SIG-M5 treated with dmso at 0.1 percent for 504 hours (cell line): ENCODE results near the gene BOD1.

Experiments
- DNase-seq: peaks from one replicate; lab custom pipeline; 2025; ENCODE audit not compliant: unreplicated experiment; lab: John Stamatoyannopoulos, UW

The BOD1 gene

DNA sequence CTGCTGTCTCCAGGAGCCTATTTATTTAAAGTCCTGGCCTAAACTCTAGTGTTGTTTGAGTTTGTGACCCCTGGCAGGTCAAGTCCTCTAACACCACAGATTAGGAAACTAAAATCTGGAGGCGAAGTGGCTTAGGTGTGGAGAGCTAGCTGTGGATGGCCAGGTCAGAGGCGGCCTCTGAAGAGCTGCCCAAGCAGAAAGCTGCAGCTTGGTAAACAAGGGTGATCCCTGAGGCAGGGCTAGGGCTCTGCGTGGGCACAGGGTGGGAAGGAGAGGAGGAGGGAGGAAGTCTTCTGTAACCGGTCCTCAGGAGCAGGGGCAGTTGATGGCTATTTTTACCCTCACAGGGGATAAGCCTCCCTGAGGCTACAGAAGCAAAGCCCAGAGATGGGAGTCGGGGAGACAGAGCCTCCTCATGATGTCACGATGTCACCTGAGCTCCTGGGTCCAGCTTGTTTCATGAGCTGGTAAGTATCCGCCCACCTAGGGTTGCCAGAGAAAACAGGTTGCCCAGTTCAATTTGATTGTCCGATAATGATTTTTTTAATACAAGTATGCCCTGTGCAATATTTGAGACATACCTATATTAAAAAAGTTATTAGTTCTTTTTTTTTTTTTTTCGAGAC is 25.9 kb upstream of the BOD1 start:
- no peak for DNase-seq

DNA sequence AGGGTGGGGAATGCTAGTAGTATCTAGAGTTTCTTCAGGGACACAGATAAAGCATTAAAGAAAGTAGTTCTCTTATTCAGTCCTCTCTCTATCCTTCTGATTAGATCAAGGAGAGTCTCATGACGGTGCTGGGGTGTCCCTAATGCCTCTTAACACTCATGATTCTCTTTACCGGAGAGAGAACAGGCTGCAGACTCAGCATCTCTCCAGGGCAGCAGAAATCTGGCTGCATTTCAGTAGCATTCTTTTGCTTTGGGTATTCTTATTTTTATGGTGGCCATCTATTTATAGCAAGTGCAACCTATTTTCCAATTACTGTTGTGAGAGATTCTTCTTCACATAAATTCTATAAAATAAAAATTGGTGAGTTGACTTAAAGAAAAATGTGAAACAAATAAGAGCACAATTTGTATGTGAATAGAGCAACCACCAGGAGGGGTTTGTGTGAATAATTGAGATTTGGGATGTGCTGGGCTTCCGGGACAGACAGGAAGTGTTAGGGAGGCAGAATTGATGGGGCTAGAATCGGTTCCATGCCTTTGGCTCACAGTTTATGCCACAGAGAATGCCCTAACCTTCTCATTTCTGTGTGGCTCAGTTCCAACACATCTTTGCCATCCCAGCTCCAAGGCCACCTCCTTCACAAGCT is 23.8 kb upstream of the BOD1 start:
- no peak for DNase-seq

DNA sequence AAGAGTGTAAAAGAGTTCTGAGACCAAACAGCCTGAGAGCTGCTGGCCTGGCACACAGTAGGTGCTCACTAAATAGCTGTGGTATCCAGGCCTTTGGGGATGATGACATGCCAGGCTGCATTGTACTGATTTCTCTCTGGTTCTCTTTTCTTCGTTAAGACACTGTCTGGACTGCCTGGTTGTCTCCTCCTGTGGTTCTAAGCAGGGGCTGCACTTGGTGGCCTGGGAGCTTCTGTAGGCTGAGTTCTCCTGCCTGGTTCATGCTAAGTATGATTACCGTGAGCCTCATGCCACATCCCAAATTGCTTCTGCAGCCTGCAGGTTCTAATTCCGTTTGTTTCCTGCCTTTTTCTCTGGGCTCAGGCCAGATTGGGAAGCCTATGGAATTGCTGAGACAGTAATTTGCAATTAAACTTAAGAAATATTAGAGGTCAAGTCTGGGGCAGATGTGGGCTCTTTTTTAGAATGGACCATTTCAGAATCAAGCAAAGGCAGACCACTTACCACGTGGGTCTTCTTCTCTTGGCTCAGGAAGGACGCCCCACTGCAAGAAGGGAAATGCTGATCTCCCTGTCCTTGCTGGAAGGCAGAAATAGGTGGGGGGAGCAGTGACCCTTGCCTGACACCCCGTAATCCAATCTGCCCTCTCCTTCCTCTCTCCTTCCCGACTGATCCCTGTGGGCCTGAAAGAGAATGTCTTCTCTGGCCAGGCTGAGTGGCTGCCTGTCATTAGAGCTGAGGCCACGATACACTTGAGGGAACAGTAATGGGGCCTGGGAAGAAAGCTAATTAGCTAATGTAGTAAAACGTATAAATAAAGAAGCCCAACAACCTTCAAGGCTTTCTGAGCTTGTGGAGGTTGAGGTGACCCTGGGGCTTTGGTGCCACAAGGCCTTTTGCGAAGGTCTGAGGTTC is 21.9 kb upstream of the BOD1 start:
- DNase-seq: no peak

DNA sequence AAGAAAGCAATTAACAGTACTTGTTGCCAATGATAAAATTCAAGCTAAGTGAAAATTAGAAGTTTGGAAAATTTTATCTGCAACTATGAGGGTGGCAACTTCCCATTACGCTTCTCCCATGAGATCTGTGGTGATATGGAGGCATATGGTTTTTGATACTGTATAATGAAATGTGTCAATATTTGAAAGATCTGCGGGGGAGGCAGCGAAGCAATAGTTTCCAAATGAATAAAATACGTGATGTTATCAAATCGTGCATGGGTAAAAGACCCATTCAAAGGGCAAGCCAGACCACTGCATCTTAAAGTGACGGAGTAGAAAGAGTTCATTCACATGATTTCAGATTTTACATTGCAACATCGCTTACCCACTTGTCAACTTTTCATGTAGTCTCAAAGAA is 20.9 kb upstream of the BOD1 start:
- DNase-seq: no peak

DNA sequence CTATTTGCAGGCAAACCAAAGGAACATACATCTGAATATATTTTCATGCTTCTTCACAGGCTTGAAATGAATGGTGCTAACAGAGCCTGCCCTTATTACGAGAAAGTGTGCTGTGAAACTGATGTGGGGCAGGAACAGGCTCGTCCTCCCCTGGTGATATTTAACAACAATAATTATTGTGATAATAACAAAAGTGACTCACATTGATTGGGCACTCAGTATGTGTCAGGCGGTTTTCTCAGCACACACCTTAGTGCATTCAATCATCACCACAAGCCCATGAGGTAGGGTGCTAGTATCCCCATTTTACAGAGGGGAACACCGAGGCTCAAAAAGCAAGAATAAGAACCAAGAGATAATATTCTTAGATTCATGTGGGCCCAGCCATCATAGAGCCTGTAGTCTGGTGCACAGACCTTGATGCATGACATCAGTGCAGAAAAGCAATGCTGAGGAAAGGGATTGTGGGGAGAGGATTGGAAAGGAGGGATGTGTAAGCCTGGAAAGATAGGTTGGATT is 18.1 kb upstream of the BOD1 start:
- no peak for DNase-seq

DNA sequence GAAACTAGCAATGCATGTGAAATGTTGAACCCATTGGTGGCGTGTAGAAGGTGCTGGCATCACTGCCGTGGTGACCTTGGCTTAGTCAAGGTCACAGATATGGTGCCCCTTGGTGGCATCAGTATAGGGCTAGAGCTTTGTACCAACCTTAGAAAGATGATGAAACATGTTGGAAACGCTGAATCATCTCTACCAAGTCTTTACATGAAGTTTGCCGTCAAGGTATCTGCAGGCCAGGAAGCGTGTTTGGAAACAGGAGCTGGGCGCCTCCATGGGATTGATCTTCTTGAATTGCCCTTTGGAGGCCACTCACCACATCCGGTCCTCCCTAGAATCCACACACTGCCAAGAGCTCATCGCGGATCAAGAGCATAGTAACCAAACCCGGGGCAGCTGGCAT is 16.9 kb upstream of the BOD1 start:
- no peak for DNase-seq

DNA sequence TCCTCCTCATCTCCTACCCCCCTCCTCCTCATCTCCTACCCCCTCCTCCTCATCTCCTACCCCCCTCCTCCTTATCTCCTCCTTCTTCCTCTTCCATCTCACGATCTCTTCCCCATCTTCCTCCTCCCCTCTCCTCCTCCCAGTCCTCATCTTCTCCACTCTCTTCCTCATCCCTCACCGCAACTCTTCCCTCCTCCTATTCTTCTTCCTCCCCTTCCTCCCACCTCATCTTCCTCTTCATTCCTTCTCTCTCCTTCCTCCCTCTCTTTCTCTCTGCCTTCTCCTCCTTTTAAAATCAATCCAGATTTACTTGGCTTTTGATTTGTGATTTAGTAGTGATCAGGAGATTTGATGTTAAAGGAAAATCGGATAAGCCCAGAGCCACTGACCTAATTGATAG is 15.0 kb upstream of the BOD1 start:
- no peak for DNase-seq

DNA sequence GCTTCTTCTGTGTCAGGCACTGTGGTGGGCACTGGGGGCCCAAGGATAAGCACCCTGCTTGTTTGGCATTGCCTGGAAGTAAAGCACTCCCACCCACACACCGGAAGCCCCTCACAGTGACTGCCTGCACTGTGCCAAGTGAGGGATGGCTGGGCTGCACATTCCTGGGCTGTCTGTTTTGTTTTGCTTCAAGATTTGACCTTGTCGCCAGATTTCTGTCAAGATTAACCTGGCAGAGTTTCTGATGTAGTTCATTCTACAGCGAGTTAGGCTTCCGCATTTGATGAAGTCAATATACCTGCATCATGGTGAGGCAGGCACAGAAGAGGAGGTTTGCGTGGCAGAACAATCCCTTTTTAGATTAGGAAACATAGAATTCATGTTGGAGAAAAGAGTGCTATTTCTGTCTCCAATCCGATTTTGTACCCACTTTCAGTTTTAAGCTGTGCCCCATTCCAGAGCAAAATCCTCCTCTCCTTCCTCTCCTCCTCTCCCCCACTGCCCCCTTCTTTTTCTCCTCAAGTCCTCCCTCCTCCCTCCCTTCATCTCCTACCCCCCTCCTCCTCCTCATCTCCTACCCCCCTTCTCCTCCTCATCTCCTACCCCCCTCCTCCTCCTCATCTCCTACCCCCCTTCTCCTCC is 14.4 kb upstream of the BOD1 start:
- DNase-seq: no peak

DNA sequence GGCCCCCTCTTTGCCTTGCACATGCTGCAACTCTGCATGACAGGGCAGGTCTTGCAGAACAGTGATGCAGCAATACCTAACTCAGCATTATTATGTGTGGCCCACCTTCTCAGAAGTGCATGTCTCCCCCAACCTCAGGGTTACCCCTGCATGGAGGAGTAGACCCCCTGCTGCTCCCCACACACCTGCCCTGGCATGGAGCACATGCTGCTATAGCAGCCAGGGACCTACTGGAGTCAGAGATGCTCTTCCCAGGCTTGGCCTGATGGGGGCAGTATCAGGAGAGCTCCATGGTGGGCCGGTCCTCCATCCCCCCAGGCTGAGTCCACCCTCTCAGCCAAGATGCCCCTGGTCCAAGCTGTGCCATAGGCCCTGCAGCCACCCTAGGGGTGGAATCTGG is 13.2 kb upstream of the BOD1 start:
- no peak for DNase-seq

DNA sequence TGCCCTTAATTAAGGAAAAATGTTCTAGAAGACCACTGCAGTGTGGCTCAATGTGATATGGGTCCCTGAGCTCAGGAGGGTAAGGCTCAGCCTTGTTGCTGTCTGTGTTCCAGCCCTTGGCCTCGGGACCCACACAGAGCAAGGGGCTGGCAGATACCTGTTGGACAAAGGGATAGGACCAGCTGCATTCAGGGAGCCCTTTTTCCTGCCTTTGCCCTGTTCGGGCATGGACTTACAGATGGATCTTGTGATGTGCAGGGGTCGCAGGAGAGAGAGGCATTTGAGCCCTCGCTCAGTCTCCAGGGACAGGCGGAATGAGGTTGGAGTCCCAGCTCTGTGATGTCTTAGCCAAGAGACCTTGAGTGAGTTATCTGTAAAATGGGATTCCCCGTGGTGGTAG is 12.1 kb upstream of the BOD1 start:
- no peak for DNase-seq

DNA sequence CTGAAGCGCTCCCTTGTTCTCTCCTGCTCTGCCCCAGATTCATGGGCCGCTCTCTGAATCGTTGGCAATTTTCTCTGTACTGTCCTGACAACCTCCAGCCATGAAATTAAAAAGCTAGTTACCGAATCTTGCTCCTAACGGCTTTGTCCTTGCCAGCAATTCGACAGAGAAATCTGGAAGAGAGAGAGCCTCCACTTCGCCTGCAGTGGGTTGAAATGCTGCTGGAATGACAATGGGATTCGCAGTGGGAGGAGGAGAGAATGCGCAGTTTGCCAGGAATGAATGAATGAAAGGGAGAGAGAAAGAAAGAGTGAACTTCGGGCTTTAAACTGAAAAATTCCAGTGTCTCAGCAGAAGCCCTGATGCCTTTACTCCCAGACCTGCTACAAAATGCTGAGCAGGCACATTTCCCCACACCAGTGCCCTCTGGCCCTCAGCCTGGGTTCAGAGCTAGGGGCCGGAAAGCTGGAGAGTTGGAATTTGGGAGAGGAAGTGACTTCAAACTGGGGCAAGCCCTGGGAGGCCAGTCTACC is 11.5 kb upstream of the BOD1 start:
- DNase-seq: no peak

DNA sequence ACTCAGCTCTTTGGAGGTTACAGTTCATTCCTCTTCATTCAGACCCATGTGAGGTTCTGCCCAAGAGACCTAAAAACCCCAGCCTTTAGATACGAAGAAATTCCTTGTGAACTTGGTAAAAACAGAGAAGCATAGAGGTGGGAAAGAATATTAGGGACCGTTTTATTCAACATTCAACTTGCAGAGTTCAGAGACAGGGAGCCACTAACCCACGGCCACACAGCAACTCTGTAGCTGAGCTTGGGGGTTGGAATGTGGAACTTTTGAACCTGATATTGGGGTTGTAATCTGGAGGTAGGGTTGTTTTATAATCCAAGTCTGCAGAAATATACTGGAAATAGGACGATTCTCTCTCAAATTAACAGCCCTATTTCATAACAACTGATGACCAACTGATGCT is 10.8 kb upstream of the BOD1 start:
- no peak for DNase-seq

DNA sequence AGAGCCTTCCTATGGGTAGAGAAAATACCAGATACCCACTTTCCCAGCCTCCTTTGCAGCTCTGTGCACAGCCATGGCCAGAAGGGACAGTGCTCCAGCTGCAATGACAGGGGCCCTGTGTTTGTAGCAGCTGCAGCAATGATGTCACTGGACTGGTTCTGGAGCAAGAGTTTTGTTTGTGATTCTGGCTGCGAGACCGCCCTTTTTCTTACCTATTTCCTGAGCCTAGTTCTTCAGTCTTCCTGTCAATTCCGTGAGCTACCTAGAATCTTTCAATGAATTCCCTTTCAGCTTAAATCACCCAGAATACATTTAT is 10.0 kb upstream of the BOD1 start:
- no peak for DNase-seq

DNA sequence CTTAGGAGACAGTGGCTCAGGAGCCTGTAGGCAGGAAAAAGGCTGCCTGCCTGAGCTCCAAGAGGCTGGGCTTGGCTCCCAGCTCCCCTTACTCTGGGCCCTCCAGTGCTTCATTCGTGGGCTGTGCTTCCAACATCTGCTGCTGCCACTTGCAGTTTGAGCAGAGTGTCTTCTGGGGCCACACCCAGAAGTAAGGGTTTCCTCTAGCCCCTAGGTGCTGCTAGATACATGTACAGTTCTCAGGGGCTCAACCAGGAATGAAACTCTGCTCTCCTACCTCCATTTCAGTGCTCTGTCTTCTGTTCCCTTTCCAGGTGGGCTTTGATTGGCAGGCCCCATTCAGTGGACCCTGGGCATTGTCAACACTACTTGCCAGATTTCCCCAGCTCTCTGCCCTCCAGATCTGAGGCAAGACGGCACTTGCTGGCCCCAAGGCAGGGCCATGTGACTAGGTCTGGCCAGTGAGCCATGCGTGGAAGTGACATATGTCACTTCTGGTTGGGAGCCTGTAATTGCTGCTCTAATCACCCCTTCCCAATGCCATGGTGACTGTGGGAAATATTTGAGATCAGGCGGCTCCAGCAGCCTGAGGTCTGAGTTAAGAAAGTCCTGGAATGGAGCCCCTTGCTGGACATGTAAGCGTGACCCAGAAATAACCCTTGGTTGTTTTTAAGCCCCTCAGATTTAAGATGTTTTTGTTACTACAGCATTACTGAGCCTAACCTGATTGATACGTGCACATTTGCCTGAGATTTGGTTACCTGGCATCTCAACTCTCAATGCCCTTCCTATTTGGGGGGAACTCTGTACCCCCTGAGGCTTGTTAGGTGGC is 9.4 kb upstream of the BOD1 start:
- no peak for DNase-seq

DNA sequence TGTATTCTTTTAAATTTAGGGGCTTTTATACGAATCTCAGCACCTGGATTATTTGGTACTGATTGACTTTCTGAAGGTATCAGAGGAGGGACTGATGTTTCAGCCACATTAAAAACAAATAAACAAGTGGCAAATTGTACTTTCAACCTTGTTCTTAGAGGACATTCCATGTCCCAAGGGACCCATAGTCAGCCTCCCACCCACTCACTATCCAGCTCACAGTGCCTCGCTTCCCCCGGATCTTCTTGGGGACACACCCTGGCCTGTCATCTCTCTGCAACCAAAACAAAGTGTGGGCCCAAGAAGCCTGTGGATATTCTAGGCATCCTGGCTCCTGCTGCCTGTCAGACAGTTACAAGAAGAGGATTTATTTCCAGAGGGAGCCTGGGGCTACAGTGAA is 8.8 kb upstream of the BOD1 start:
- no peak for DNase-seq

DNA sequence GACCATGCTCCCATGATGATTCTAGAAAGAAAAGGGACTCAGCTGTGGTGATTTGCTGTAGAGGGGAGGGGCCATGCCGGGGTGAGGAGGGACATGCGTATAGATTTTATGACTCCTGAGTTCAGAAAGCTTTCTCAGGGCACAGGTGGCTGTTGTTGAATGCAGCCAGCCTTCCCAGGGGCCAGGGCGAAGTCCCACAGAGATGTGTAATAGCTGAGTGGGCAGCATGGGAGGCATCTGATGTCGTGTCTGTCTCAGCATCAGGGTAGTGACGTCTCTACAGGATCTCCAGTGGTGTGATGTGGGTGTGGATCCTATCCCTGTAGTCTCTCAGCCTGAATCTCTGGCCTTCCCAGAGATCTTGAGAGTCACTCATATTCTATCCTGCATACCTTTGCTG is 7.8 kb upstream of the BOD1 start:
- no peak for DNase-seq

DNA sequence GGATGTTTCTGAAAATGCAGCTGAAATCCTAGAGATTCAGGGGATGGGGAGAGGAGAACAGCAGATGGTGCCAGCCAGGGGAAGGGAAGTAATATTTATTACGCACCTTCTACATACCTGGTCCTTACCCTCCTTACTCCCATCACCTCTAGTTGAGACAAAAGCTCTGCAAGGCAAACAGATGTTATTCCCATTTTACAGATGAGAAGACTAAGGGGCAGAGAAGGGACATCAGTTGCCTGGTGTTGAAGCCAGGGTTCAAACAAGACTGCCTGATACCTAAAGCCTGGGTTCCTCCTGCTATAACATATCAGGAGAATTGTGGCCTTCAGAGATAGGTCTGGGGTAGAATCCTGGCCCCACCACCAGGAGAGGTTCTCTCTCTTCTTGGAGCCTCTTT is 7.3 kb upstream of the BOD1 start:
- no peak for DNase-seq

DNA sequence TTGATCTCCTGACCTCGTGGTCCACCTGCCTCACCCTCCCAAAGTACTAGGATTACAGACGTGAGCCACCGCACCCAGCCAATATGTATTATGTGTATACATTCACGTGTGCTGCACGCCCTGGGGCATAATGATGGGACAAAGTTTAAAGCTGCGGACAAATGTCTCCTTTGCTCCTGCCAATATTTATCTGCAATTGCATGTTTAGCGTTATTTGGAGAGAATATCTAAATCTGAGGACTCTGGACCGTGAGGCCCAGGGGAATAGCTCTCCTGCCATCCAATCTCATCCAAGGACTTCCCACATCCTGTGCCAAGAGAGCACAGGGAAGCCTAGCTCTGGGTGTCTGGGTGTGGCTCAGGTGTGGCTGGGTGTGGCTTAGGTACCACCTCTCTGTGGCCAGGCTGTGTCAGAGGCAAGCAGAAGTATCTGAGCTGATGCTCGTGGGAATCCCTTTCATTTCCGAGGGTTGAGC is 6.9 kb upstream of the BOD1 start:
- DNase-seq: no peak

DNA sequence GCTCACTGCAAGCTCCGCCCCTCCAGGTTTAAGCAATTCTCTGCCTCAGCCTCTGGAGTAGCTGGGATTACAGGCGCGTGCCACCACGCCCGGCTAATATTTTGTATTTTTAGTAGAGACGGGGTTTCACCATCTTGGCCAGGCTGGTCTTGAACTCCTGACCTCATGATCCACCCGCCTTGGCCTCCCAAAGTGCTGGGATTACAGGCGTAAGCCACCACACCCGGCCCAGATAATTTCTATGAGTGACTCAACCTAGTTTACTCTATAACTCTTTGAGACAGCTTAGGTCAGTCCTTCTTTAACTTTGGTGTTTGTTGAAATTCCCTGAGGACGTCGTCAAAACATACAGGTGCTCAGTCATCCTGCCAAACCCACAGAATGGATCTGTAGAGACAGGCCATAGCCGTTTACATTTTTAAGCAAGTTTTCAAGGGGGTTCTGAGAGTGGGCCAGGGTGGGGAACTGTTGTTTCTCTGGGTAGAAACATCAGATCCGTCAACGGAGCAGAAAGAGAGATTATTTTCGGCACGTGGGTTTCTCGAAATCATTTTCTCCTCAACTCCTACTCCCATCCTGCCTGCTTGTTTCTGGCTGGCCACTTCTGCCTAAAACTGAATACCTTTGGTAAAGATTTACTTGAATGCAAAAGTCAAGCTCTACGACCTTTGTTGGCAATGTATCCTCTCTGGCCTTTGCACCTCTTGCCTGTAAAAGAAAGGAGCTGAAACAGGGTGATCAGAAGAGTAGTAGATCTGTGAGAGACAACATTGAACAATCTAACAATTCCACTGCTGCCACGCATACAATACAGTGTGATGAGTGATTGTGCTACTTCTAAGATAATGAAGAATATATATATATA is 6.0 kb upstream of the BOD1 start:
- no peak for DNase-seq
